ENCODE measurements around the gene CHAF1A. TPM values are rescaled to one million over a fixed set of nuclear protein-coding genes. Genes with fewer than 3 reads are reported as not detected.

The CHAF1A gene
- polyA plus RNA-seq, 2 donors: 10.8 to 11.7 TPM

DNA sequence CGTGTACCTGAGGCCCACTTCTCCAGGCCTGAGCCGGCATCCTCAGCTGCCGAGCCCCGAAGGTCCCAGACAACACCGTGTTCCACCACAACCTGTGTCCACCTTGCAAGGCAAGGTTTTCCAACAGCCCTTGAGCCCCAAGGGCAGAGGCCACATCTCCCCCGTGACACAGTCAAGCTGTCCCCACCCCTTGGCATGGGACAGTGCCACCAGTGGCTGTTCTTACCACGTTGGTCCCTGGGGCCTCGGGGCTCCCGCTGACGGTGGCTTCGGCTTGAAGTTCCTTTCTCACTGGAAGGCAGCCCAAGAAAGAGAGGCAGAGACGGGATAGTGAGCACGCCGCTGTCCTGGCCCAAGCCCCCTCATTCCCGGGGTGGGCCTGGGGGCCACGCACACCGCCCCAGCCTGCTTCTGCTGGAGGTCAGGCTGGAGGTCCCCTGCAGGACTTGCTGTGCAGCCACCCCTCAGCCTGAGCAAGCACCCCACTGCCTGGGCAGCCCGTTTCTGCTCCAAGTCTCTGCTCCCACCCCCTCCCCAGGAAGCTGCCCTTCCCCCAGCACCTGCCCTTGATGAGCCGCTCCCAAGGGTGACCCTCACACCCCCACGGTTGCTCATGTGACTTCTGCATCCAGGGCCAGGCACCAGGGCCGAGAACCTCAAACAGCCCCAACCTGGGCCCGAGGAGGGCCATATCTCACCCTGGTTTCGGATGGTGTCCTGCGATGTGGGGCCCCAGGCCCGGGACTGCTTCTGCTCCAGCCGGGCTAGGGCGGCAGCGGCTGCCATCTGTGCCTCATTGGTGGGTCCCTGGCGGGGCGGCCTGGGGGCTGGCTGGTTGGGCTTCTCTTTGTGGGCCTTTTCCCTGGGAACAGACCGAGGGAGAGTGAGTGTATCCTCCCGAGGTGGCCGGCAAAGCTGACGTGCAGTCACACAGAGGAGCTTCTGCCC is 51.1 kb downstream of the CHAF1A start:
- Histone ChIP-seq H3K9me3 (ENCODE audit: control insufficient read depth in 2 of 2, insufficient read depth in 1 of 2, low read depth in 1 of 2, low read length in 1 of 2) (no peaks in the 10 kb centered on the region), H3K4me1 (ENCODE audit: control insufficient read depth in 2 of 2, insufficient read depth in 2 of 2, low read length in 1 of 2) (peaks cover 6 to 20% of the 10 kb centered on the region in 2 donors), H3K36me3 (ENCODE audit: control insufficient read depth in 2 of 2, insufficient read depth in 2 of 2, low read length in 1 of 2) (peaks cover 3 to 30% of the 10 kb centered on the region in 2 donors), H3K27me3 (ENCODE audit: control insufficient read depth in 1 of 2, insufficient read depth in 2 of 2, low read length in 2 of 2) (no peaks in the 10 kb centered on the region), H3K4me3 (ENCODE audit: low read depth in 1 of 2, low read length in 2 of 2) (no peak overlapping the region), H3K27ac (ENCODE audit: low read depth in 2 of 2, low read length in 1 of 2) (no peak overlapping the region)
- 73 to 76% methylated on average over 33 to 34 of the region's 34 CpGs for WGBS, 2 donors

DNA sequence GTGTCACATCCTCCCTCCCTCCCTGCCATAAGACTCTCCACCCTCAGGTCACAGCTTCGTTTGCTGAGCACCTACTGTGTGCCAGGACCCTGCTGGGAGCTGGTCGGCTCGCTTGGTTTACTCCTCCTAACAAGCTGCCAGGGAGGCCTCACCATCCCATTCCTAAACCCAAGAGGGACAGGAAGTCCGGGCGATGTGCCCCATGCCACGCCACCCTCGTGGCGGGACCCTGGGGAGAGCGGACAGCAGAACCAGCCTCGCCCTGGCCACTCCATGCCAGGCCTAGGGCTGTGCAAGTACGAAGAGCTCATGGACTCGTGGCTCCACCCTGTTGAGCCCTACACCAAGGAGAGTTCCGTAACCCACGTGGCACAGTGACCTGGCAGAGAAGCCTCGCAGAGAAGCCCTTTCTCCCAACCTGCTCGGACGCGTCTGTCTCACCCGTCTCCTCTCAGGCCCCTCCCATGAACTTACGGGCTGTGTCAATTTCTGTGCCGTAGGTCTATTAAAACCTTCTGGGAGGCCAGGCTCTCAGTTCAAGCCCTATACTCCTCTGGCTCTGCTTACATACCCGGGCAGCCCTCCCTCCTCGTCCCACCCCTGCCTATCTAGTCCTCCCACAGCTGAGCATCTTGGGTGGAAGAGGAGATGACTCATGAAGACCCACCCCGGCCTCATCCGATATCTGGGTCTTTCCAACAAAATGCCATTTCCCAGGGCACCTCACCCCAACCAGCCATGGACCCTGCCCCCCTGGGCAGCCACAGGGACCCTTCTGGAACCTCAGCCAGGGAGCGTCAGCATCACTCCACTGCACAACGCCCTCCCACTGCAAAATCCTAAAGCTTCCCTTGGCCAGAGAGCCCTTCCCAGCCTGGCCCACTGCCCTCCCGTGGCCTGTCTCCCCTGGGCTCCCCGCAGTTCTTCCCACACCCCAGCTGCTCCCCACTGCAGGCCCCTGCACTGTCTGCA is 52.6 kb downstream of the CHAF1A start:
- no peaks in the 10 kb centered on the region for H3K27me3 ChIP-seq (ENCODE audit: control insufficient read depth in 1 of 2, insufficient read depth in 2 of 2, low read length in 2 of 2)
- WGBS, 2 donors: 40 to 53% methylated on average over 29 of the region's 29 CpGs
- H3K27ac ChIP-seq (ENCODE audit: low read depth in 2 of 2, low read length in 1 of 2): peak overlapping the region; percentile 93 to 94
- no peak overlapping the region for H3K4me3 ChIP-seq (ENCODE audit: low read depth in 1 of 2, low read length in 2 of 2)
- H3K9me3 ChIP-seq (ENCODE audit: control insufficient read depth in 2 of 2, insufficient read depth in 1 of 2, low read depth in 1 of 2, low read length in 1 of 2): no peaks in the 10 kb centered on the region
- H3K36me3 ChIP-seq (ENCODE audit: control insufficient read depth in 2 of 2, insufficient read depth in 2 of 2, low read length in 1 of 2): peaks cover 0 to 30% of the 10 kb centered on the region in 2 donors
- peaks cover 6 to 20% of the 10 kb centered on the region in 2 donors for H3K4me1 ChIP-seq (ENCODE audit: control insufficient read depth in 2 of 2, insufficient read depth in 2 of 2, low read length in 1 of 2)

DNA sequence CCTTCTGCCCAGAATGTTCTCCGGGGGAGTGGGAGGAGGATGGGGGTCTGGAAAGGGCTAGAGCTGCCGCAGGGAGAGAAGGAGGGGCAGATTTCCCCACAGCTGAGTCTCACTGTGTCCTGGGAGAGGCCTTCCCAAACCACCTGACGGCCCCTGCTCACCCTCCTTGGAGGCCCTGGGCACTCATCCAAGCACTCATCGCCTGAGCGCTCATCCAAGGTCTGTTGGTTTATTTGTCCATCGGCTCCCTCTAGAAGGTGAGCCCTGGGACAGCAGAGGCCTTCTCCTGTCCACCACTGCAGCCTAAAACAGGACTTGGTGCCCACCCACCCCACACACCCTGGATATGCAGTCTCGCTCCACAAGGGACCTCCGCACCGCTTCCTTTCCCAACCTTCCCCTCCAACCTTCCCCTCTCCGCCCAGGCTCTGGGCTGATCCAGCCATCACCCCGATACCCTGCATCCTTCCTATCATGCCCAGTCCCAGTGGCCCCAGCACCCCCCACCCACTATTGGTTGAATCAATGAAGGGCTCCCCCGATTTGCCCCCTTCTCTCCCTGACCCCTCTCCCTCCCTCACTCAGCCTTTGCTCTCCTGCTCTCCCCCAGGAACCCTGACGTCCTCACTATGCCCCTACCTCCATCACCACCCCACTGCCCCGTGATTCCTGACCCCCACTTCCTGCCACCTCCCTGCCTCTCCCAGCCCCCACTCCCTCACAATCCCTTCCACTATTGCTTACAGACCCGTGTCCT is 53.5 kb downstream of the CHAF1A start:
- Histone ChIP-seq H3K27ac (ENCODE audit: low read depth in 2 of 2, low read length in 1 of 2) (peak overlapping the region; percentile 93 to 94), H3K36me3 (ENCODE audit: control insufficient read depth in 2 of 2, insufficient read depth in 2 of 2, low read length in 1 of 2) (peaks cover 0 to 30% of the 10 kb centered on the region in 2 donors), H3K9me3 (ENCODE audit: control insufficient read depth in 2 of 2, insufficient read depth in 1 of 2, low read depth in 1 of 2, low read length in 1 of 2) (no peaks in the 10 kb centered on the region), H3K27me3 (ENCODE audit: control insufficient read depth in 1 of 2, insufficient read depth in 2 of 2, low read length in 2 of 2) (no peaks in the 10 kb centered on the region), H3K4me1 (ENCODE audit: control insufficient read depth in 2 of 2, insufficient read depth in 2 of 2, low read length in 1 of 2) (peaks cover 6 to 20% of the 10 kb centered on the region in 2 donors), H3K4me3 (ENCODE audit: low read depth in 1 of 2, low read length in 2 of 2) (peak overlapping the region; percentile 62 to 63)
- WGBS, 2 donors: 36 to 42% methylated on average over 15 of the region's 15 CpGs

DNA sequence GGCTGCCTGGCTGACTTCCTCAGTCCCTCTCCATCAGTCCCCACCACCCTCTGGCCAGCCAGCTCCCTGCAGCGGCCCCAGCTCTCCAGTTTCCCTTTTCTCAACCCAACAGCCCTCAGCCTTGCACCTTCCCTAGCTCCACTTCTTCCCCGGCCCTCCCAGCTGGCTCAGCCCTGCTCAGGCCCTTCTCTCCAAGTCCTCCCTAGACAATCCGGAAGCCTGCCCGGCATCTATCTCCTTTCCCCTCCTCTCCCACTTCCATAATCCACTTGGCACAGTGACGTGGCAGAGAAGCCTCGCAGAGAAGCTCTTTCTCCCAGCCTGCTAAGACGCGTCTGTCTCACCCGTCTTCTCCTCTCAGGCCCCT is 54.0 kb downstream of the CHAF1A start:
- WGBS, 2 donors: 5% methylated on average over 9 of the region's 9 CpGs
- no peaks in the 10 kb centered on the region for H3K9me3 ChIP-seq (ENCODE audit: control insufficient read depth in 2 of 2, insufficient read depth in 1 of 2, low read depth in 1 of 2, low read length in 1 of 2)
- H3K36me3 ChIP-seq (ENCODE audit: control insufficient read depth in 2 of 2, insufficient read depth in 2 of 2, low read length in 1 of 2): peaks cover 0 to 30% of the 10 kb centered on the region in 2 donors
- H3K4me1 ChIP-seq (ENCODE audit: control insufficient read depth in 2 of 2, insufficient read depth in 2 of 2, low read length in 1 of 2): peaks cover 6 to 20% of the 10 kb centered on the region in 2 donors
- peak overlapping the region; percentile 62 to 63 for H3K4me3 ChIP-seq (ENCODE audit: low read depth in 1 of 2, low read length in 2 of 2)
- H3K27me3 ChIP-seq (ENCODE audit: control insufficient read depth in 1 of 2, insufficient read depth in 2 of 2, low read length in 2 of 2): no peaks in the 10 kb centered on the region
- H3K27ac ChIP-seq (ENCODE audit: low read depth in 2 of 2, low read length in 1 of 2): peak overlapping the region; percentile 93 to 94

DNA sequence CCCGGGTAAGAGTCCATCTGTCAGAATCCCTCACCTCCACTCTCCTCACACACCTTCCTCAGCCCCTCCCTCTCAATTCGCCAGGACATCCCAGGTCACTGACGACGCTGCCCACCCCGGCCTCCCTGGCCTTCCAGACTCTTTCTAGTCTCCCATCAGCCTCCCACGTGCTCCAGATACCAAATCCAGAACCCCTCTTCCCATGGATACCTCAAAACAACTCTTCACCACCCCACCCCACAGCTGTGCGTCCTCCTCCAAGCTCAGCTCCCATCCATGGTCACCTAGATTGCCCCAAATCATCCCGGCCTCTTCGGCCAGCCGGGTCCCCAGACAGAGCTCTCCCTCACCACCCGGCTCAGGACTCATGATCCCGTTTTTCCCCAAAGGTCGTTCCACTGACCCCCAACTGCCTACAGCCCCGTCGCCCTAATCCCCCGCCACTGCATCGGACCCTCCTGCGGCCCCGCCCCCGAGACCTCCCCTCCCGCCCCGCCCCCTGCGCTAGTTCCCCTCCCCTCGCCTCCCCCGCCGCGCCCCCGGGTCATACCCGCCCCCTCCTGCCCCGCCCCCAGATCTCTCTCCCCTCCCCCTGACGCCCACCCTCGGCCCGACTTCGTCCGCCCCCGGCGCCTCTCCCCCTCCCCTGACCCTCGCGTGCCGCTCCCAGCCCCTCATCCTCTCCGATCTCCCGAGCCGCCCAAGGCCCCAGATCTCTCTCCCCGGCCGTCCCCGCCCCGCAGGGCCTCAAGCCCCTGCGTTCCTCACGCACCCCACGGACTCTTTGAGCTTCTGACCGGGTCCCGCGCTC is 54.6 kb downstream of the CHAF1A start:
- 1 to 2% methylated on average over 32 to 43 of the region's 53 CpGs for WGBS, 2 donors
- no peaks in the 10 kb centered on the region for H3K9me3 ChIP-seq (ENCODE audit: control insufficient read depth in 2 of 2, insufficient read depth in 1 of 2, low read depth in 1 of 2, low read length in 1 of 2)
- H3K27ac ChIP-seq (ENCODE audit: low read depth in 2 of 2, low read length in 1 of 2): peak overlapping the region; percentile 93 to 94
- H3K27me3 ChIP-seq (ENCODE audit: control insufficient read depth in 1 of 2, insufficient read depth in 2 of 2, low read length in 2 of 2): no peaks in the 10 kb centered on the region
- peaks cover 0 to 26% of the 10 kb centered on the region in 2 donors for H3K36me3 ChIP-seq (ENCODE audit: control insufficient read depth in 2 of 2, insufficient read depth in 2 of 2, low read length in 1 of 2)
- peaks cover 6 to 20% of the 10 kb centered on the region in 2 donors for H3K4me1 ChIP-seq (ENCODE audit: control insufficient read depth in 2 of 2, insufficient read depth in 2 of 2, low read length in 1 of 2)
- peak overlapping the region; percentile 62 to 63 for H3K4me3 ChIP-seq (ENCODE audit: low read depth in 1 of 2, low read length in 2 of 2)

DNA sequence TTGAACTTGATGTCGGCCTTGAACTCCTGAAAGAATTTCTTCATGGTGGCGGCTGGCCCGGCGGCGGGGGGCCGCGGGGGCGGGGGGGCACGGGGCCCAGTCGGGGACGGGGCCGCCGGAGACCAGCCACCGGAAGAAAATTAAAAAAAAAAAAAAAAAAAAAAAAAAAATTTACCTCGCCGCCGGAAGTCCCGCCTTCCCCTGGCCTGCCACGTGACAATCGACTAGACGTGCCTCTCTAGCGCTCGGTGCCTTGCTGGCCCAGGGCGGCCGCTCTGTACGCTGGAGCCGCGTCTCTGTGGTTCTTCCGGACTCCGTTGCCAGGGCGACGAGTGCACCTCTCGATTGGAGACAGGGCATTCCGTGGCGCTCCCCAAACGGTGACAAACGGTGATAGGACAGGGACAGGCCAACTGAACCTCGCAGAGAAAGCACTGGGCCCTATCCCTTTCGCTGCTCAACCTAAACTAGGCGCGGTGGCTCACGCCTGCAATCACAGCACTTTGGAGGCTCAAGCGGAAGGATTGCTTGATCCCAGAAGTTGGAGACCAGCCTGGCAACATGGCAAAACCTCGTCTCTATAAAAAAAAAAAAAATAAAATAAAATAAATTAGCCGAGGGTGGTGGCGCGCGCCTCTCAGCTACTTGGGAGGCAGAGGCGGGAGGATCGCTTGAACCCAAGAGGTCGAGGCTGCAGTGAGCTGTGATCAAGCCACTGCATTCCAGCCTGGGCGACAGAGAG is 55.4 kb downstream of the CHAF1A start, which contains the start of gene UBXN6:
Gene UBXN6, minus strand, starts transcription at position 141 of the 742 bp plus-strand sequence. Its CDS starts 97 bp downstream, at position 44.
- Histone ChIP-seq H3K27me3 (ENCODE audit: control insufficient read depth in 1 of 2, insufficient read depth in 2 of 2, low read length in 2 of 2) (no peaks in the 10 kb centered on the region), H3K4me1 (ENCODE audit: control insufficient read depth in 2 of 2, insufficient read depth in 2 of 2, low read length in 1 of 2) (peaks cover 6 to 20% of the 10 kb centered on the region in 2 donors), H3K27ac (ENCODE audit: low read depth in 2 of 2, low read length in 1 of 2) (peak within 1 kb of the TSS; percentile 93 to 94), H3K36me3 (ENCODE audit: control insufficient read depth in 2 of 2, insufficient read depth in 2 of 2, low read length in 1 of 2) (peaks cover 0 to 18% of the 10 kb centered on the region in 2 donors), H3K4me3 (ENCODE audit: low read depth in 1 of 2, low read length in 2 of 2) (peak within 1 kb of the TSS; percentile 62 to 63), H3K9me3 (ENCODE audit: control insufficient read depth in 2 of 2, insufficient read depth in 1 of 2, low read depth in 1 of 2, low read length in 1 of 2) (no peaks in the 10 kb centered on the region)
- WGBS, 2 donors: 9 to 13% methylated on average over 39 to 52 of the region's 52 CpGs

DNA sequence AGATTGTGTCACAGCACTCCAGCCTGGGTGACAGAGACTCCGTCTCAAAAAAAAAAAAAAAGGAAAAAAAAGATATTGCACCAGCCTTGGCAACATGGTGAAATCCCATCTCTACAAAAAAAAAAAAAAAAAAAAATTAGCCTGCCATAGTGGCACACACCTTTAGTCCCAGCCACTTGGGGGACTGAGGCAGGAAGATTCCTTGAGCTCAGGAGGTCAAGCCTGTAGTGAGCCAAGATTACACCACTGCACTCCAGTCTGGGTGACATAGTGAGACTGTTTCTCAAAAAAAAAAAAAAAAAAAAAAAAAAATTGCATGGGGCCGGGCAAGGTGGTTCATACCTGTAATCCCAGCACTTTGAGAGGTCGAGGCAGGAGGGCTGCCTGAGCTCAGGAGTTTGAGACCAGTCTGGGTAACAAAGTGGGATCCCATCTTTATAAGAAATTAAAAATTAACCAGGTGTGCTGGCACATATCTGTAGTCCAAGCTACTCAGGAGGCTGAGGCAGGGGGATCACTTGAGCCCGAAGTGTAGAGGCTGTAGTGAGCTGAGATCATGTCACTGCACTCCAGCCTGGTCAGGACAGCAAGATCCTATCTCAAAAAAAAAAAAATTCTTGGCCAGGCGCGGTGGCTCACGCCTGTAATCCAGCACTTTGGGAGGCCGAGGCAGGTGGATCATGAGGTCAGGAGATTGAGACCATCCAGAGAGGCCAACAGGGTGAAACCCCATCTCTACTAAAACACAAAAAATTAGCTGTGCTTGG is 62.6 kb downstream of the CHAF1A start:
- WGBS, 2 donors: 82 to 87% methylated on average over 8 of the region's 8 CpGs
- Histone ChIP-seq H3K36me3 (ENCODE audit: control insufficient read depth in 2 of 2, insufficient read depth in 2 of 2, low read length in 1 of 2) (no peaks in the 10 kb centered on the region), H3K27me3 (ENCODE audit: control insufficient read depth in 1 of 2, insufficient read depth in 2 of 2, low read length in 2 of 2) (no peaks in the 10 kb centered on the region), H3K27ac (ENCODE audit: low read depth in 2 of 2, low read length in 1 of 2) (no peak overlapping the region), H3K4me1 (ENCODE audit: control insufficient read depth in 2 of 2, insufficient read depth in 2 of 2, low read length in 1 of 2) (no peaks in the 10 kb centered on the region), H3K9me3 (ENCODE audit: control insufficient read depth in 2 of 2, insufficient read depth in 1 of 2, low read depth in 1 of 2, low read length in 1 of 2) (no peaks in the 10 kb centered on the region), H3K4me3 (ENCODE audit: low read depth in 1 of 2, low read length in 2 of 2) (no peak overlapping the region)
